ENCODE data around the gene SHANK2.
"Not testable (repeated sequence)": the region's sequence is repeated elsewhere in the genome, so short reads cannot be mapped to it uniquely, and the experiment has no call there.

GRCh38 chr11:71233896-71234852 lies 18.2 kb downstream of the SHANK2 start:
- not testable (repeated sequence) for TF ChIP-seq CTCF (conservative IDR thresholded peaks at IDR 0.05); ZFX (IDR thresholded peaks at IDR 0.05)

All from C4-2B (cell line).